HPDE6-E6E7 (cell line): Measurements from ENCODE around the gene SF3B3.
"Not testable (repeated sequence)": the region's sequence is repeated elsewhere in the genome, so short reads cannot be mapped to it uniquely, and the experiment has no call there.

Experiments
- DNase-seq: peaks from one replicate; pipeline ENCODE4 v3.0.0; 2011; ENCODE audit warnings: missing footprints; ENCODE audit errors: extremely low spot score

SF3B3 gene

GRCh38 chr16:70511833-70512232 lies 11.8 kb upstream of the SF3B3 start:
- DNase-seq = no peak

- peak; percentile 78 for DNase-seq
These were observed 11.2 kb upstream of the SF3B3 start for GRCh38 chr16:70512456-70512855.

DNA sequence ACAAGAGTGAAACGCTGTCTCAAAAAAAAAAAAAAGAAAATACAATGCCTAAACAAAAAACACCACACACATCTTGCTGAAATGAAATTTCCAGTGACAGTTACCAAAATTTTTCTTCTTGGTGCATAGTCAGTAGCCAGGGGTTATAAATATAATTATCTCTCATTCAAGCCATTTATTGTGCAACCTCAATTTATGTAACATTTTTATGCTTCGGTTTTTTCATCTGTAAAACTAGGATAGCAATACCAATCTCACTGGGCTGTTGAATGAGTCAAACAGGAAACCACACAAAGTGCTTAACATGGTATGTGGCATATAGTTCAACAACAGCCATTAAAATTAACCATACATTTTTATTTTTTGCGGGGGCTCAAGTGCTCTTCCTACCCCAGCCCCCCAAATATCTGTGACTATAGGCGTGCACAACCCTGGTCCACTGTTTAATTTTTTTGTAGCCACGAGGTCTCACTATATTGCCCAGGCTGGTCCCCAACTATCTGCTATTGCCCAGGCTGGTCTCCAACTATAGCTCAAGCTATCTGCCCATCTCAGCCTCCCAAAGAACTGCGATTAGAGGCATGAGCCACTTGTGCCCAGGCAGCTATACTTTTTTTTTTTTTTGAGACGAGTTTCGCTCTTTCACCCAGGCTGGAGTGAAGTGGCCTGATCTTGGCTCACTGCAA lies 2.9 kb upstream of the SF3B3 start:
- no peak for DNase-seq

DNA sequence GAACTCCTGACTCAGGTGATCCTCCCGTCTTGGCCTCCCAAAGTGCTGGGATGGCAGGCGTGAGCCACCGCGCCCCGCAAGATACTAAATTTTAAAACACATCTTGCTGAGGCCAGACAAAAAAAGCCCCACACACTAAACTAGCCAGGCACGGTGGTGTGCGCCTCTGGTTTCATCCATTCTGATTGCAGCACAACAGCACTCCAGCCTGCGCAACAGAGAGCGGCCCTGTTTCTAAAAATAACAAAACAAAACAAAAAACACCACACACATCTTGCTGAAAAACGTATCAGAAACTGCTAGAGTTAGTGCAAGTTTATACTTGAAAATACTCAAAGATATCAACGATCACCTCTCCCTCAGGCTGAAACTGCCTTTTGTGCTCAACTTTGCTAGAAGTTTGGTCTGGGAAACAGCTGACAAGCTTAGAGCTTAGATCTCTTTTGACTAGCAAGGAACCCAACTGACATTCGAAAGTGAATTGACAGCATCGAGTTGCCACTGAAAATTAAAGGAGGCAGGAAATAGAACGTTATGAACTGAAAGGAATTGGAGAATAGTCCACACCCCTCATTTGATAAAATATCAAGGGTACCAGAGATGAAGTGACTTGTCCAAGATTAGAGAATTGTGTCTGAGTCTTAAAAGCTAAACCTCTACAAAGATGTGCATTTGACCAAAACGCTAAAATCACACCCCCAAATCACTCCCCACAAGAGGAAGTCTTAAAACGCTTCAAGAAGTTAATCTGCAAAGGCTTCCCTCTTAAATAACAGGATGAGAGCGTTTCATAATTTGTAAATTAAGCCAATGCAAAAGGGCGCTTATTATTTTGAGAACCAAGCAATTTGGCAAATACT lies 1.2 kb upstream of the SF3B3 start:
- no peak for DNase-seq

- DNase-seq = peak; percentile 77
These were observed 407 bp upstream of the SF3B3 start, which contains the start of gene COG4 for GRCh38 chr16:70523076-70523742. COG4 (minus strand) TSS chr16:70523554; CDS start chr16:70523543, 11 bp downstream.

DNA sequence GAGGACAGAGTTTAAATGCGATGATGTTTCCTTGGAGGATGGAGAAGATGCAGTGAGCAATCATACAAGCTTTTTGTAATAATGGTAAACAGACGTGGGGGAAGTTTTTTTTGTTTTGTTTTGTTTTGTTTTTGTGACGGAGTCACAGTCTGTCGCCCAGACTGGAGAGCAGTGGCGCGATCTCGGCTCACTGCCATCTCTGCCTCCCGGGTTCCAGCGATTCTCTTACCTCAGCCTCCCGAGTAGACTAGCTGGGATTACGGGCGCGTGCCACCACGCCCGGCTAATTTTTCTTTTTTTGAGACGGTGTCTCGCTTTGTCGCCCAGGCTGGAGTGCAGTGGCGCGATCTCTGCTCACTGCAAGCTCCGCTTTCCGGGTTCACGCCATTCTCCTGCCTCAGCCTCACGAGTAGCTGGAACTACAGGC lies 796 bp downstream of the SF3B3 start:
- DNase-seq = not testable (repeated sequence)

- no peak for DNase-seq
These were observed 2.8 kb downstream of the SF3B3 start for GRCh38 chr16:70526403-70526802.

GRCh38 chr16:70527315-70527996 lies 3.8 kb downstream of the SF3B3 start:
- no peak for DNase-seq

- DNase-seq = peak; percentile 49
These were observed 5.6 kb downstream of the SF3B3 start for GRCh38 chr16:70529051-70529777.

- DNase-seq = not testable (repeated sequence)
These were observed 6.3 kb downstream of the SF3B3 start for GRCh38 chr16:70529954-70530353.

GRCh38 chr16:70534971-70535370 lies 11.4 kb downstream of the SF3B3 start:
- no peak for DNase-seq

DNA sequence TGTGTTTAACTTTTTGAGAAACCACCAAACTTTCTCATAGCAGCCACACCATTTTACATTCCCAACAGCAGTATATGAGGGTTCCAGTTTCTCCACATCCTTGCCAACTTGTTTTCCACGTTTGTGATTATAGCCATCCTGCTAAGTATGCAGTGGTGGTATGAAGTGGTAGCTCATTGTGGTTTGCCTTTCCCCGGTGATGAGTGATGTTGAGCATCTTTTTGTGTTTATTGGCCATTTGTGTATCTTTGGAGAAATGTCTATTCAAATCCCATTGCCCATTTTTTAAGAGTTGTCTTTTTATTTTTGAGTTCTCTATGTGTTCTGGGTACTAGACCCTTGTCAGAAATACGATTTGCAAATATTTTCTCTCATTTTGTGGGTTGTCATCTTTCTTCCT lies 17.4 kb downstream of the SF3B3 start:
- no peak for DNase-seq

DNA sequence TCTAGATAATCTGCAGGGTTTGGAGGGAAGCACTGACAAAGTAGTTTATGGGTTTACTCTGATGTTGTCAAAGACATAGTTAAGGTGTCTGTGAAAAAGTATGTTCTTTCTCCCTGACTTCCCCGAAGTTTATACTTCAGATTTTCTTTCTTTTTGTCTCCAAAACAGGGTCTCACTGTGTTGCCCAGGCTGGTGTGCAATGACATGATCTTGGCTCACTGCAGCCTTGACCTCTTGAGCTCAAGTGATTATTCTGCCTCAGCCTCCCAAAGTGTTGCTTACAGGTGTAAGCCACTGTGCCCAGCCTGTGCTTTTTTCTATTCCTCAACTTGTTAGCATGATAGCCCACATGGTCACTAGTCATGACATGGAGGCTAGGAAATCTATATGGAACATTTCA lies 20.9 kb downstream of the SF3B3 start:
- no peak for DNase-seq

DNA sequence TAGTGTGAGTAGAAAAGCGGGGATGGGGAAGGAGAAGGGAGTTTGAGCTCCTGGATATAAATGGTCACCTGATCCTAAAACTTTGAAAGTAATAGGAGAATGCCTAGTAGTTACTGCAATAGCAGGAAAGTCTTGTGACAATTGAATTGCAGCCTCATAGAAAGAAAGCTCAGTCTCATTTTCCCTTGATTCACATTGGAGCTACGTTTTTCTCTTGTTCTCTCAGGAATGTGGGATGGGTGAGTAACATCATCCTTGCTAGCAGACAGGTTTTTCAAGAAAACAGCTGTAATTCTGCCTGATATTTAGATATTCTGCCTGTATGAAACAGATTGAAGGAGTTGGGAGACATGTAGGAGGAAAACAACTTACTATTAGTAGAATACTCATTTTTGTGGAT lies 25.3 kb downstream of the SF3B3 start:
- no peak for DNase-seq

- DNase-seq = no peak
These were observed 26.5 kb downstream of the SF3B3 start for GRCh38 chr16:70550082-70550481.

- DNase-seq = no peak
These were observed 28.2 kb downstream of the SF3B3 start for GRCh38 chr16:70551788-70552187.

- no peak for DNase-seq
These were observed 29.1 kb downstream of the SF3B3 start for GRCh38 chr16:70552675-70553074.

DNA sequence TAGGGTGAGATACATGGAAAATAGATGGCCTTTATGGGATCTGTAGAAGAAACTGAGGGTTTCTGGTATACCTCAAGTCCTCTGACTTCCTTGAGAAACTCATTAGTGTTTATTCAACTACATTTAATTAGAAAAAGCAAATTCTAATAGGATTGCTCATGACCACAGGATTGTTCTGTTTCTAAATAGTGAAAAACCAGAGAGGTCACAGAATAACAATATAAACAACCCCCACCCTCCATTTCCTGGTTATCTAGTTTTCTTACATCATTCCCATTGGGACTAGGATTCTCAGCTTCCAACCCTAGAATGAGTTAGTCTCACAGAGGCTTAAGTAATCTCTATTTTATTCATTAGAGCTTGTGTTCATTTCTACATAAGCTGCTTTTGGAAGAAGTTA lies 30.0 kb downstream of the SF3B3 start:
- DNase-seq = no peak

- no peak for DNase-seq
These were observed 32.4 kb downstream of the SF3B3 start for GRCh38 chr16:70556063-70556462.

- no peak for DNase-seq
These were observed 38.0 kb downstream of the SF3B3 start for GRCh38 chr16:70561623-70562022.

GRCh38 chr16:70563636-70564035 lies 40.0 kb downstream of the SF3B3 start:
- DNase-seq = no peak
